HL-60 (cell line): ENCODE measurements around the gene TBCE.

Experiments used
- DNase-seq, 2 experiments: peaks; one replicate each; pipeline ENCODE4 v3.0.0-alpha.2; 2010 to 2020; ENCODE audit warnings: low read depth in 1 of 2, low spot score in 1 of 2
- H3K27ac ChIP-seq: fragments of 250-450 bp; sonication (Bioruptor Pico); replicated peaks from 2 replicates; pipeline ENCODE4 v1.5.1; 2020; ENCODE audit warnings: mild to moderate bottlenecking, moderate library complexity
- H3K27me3 ChIP-seq: fragments of 250-450 bp; sonication (Bioruptor Pico); 2 replicates; pipeline ENCODE4 v1.5.1; 2021; ENCODE audit warnings: mild to moderate bottlenecking, moderate library complexity; ENCODE audit not compliant: insufficient read depth, poor library complexity, severe bottlenecking
- H3K4me3 ChIP-seq: replicated peaks from 2 replicates; pipeline ENCODE4 v1.5.1; 2011; ENCODE audit warnings: mild to moderate bottlenecking, control low read depth, low read length; ENCODE audit not compliant: insufficient read depth
- CTCF ChIP-seq: IDR thresholded peaks from one replicate; pipeline ENCODE4 v1.5.1; 2011; ENCODE audit warnings: low read length, control low read depth, inconsistent platforms; ENCODE audit not compliant: insufficient read depth
- GABPA ChIP-seq: IDR thresholded peaks from 2 replicates; pipeline ENCODE4 v1.6.1; 2012; ENCODE audit warnings: low read depth
- POLR2AphosphoS5 ChIP-seq: IDR thresholded peaks from 2 replicates; pipeline ENCODE4 v1.6.1; 2012; ENCODE audit warnings: low read depth
- REST ChIP-seq: IDR thresholded peaks from 2 replicates; pipeline ENCODE4 v1.6.1; 2012; ENCODE audit warnings: low read depth; ENCODE audit not compliant: insufficient replicate concordance
- SPI1 ChIP-seq: IDR thresholded peaks from 2 replicates; pipeline ENCODE4 v1.6.1; 2012; ENCODE audit warnings: low read depth, mild to moderate bottlenecking, borderline replicate concordance

TBCE gene

GRCh38 chr1:235415008-235415904, 48.0 kb downstream of the TBCE start:
- TF ChIP-seq POLR2AphosphoS5 (no peak), CTCF (peak; percentile 60)
- Histone ChIP-seq H3K27ac (no peak overlapping the region), H3K4me3 (no peak overlapping the region), H3K27me3 (no peaks in the 10 kb centered on the region)
- DNase-seq, result peak; percentile 51 to 77

GRCh38 chr1:235416662-235417049, 49.4 kb downstream of the TBCE start:
- no peak overlapping the region for H3K4me3 ChIP-seq
- no peaks in the 10 kb centered on the region for H3K27me3 ChIP-seq
- no peak for TF ChIP-seq POLR2AphosphoS5
- no peak for TF ChIP-seq SPI1
- TF ChIP-seq CTCF, result no peak
- H3K27ac ChIP-seq, result no peak overlapping the region
- DNase-seq, result no peak

GRCh38 chr1:235417086-235417697, 50.0 kb downstream of the TBCE start:
- no peaks in the 10 kb centered on the region for H3K27me3 ChIP-seq
- DNase-seq, result peak; percentile 55 to 58
- H3K27ac ChIP-seq, result no peak overlapping the region
- TF ChIP-seq GABPA (no peak), CTCF (peak; percentile 83), REST (no peak)
- no peak overlapping the region for H3K4me3 ChIP-seq

GRCh38 chr1:235421751-235422150, 54.5 kb downstream of the TBCE start:
- TF ChIP-seq POLR2AphosphoS5 (no peak), REST (no peak), SPI1 (no peak), CTCF (no peak), GABPA (no peak)
- Histone ChIP-seq H3K27me3 (no peaks in the 10 kb centered on the region), H3K27ac (no peak overlapping the region), H3K4me3 (no peak overlapping the region)
- no peak for DNase-seq
